Breast epithelium (tissue), 3 donors: ENCODE measurements around the gene COG1.

Experiments
- POLR2A ChIP-seq: fragments of 450-650 bp; IDR thresholded peaks from one replicate; pipeline ENCODE4 v1.6.1; 2016; ENCODE audit warnings: antibody characterized with exemption, mild to moderate bottlenecking, moderate library complexity
- TF ChIP-seq, protein P1 (sequence below), 3 donors: fragments of 450-650 bp; IDR thresholded peaks; one replicate each; pipeline ENCODE4 v1.5.1; 2016 to 2017; ENCODE audit warnings: antibody characterized with exemption in 3 of 3, mild to moderate bottlenecking in 3 of 3, moderate library complexity in 3 of 3

DNA sequence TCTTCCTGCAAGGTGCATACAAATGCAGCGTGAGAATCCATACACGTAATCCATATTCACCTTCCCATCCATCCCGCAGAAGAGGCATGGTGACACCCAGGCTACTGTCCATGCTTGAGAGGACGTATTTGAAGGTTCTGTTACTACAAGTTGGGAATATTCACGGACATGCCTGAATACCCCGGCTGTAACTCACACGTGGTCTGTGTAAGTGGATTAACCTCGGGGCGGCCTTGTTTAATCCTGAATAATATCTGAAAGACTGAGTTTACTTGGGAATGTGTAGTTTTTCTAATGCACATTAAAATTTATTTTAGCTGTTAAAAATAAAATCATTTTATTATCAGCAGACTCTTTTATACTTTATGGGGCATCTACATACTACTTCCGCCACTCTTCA, 55.7 kb downstream of the COG1 start:
- TF ChIP-seq, protein P1, sequence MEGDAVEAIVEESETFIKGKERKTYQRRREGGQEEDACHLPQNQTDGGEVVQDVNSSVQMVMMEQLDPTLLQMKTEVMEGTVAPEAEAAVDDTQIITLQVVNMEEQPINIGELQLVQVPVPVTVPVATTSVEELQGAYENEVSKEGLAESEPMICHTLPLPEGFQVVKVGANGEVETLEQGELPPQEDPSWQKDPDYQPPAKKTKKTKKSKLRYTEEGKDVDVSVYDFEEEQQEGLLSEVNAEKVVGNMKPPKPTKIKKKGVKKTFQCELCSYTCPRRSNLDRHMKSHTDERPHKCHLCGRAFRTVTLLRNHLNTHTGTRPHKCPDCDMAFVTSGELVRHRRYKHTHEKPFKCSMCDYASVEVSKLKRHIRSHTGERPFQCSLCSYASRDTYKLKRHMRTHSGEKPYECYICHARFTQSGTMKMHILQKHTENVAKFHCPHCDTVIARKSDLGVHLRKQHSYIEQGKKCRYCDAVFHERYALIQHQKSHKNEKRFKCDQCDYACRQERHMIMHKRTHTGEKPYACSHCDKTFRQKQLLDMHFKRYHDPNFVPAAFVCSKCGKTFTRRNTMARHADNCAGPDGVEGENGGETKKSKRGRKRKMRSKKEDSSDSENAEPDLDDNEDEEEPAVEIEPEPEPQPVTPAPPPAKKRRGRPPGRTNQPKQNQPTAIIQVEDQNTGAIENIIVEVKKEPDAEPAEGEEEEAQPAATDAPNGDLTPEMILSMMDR (IDR thresholded peaks at IDR 0.05) = no peak
- TF ChIP-seq POLR2A = no peak
